ENCODE results near the gene DCAF6.

DNA sequence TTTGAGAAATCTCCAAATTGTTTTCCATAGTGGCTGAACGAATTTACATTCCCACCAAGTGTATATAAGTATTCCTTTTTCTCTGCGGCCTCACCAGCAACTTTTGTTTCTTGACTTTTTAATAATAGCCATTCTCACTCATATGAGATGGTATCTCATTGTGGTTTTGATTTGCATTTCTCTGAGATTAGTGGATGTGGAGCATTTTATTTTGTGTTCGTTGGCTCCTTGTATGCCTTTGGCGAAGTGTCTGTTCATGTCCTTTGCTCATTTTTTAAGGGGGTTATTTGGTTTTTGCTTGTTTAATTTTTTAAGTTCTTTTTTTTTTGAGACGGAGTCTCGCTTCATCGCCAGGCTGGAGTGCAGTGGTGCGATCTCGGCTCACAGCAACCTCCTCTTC lies 45.5 kb downstream of the DCAF6 start:
- TF ChIP-seq, protein P1, sequence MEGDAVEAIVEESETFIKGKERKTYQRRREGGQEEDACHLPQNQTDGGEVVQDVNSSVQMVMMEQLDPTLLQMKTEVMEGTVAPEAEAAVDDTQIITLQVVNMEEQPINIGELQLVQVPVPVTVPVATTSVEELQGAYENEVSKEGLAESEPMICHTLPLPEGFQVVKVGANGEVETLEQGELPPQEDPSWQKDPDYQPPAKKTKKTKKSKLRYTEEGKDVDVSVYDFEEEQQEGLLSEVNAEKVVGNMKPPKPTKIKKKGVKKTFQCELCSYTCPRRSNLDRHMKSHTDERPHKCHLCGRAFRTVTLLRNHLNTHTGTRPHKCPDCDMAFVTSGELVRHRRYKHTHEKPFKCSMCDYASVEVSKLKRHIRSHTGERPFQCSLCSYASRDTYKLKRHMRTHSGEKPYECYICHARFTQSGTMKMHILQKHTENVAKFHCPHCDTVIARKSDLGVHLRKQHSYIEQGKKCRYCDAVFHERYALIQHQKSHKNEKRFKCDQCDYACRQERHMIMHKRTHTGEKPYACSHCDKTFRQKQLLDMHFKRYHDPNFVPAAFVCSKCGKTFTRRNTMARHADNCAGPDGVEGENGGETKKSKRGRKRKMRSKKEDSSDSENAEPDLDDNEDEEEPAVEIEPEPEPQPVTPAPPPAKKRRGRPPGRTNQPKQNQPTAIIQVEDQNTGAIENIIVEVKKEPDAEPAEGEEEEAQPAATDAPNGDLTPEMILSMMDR (conservative IDR thresholded peaks at IDR 0.05 in 1 of 2, IDR thresholded peaks at IDR 0.05 in 1 of 2; ENCODE audit: extremely low read depth in 1 of 2, insufficient read depth in 1 of 2, low read depth in 1 of 2, low read length in 2 of 2) = no peak
- TF ChIP-seq EZH2 (IDR thresholded peaks at IDR 0.05; ENCODE audit: borderline replicate concordance, low read length) = no peak

Measured in mammary epithelial cell (primary cell).